ENCODE results near the gene AP5M1.
A peak's percentile ranks its signal among the peaks of the same experiment; 100 is the strongest.
"Not testable (repeated sequence)": the region's sequence is repeated elsewhere in the genome, so short reads cannot be mapped to it uniquely, and the experiment has no call there.

The AP5M1 gene

GRCh38 chr14:57268161-57269069 is at the start of gene AP5M1, which contains the start of gene EXOC5:
Gene AP5M1 (plus strand): TSS chr14:57268971. CDS start chr14:57269315, 344 bp downstream.
Gene EXOC5 (minus strand): TSS chr14:57268905. CDS start chr14:57268648, 257 bp downstream.
- peak; percentile 81 for DNase-seq (ENCODE audit: low read depth)

GRCh38 chr14:57221931-57222330 is 46.8 kb upstream of the AP5M1 start:
- DNase-seq (ENCODE audit: low read depth), result no peak

GRCh38 chr14:57227083-57227482 is 41.7 kb upstream of the AP5M1 start:
- DNase-seq (ENCODE audit: low read depth), result no peak

- not testable (repeated sequence) for DNase-seq (ENCODE audit: low read depth)
Measured at GRCh38 chr14:57228320-57228719, 40.5 kb upstream of the AP5M1 start.

GRCh38 chr14:57232006-57232405 is 36.8 kb upstream of the AP5M1 start:
- DNase-seq (ENCODE audit: low read depth), result no peak

- DNase-seq (ENCODE audit: low read depth), result not testable (repeated sequence)
Measured at GRCh38 chr14:57240115-57240514, 28.7 kb upstream of the AP5M1 start.

GRCh38 chr14:57243320-57243719 is 25.5 kb upstream of the AP5M1 start:
- DNase-seq (ENCODE audit: low read depth), result no peak

- DNase-seq (ENCODE audit: low read depth), result no peak
Measured at GRCh38 chr14:57244106-57244505, 24.7 kb upstream of the AP5M1 start.

- DNase-seq (ENCODE audit: low read depth), result no peak
Measured at GRCh38 chr14:57245941-57246340, 22.8 kb upstream of the AP5M1 start.

- DNase-seq (ENCODE audit: low read depth), result no peak
Measured at GRCh38 chr14:57246933-57247657, 21.7 kb upstream of the AP5M1 start.

GRCh38 chr14:57254884-57255283 is 13.9 kb upstream of the AP5M1 start:
- no peak for DNase-seq (ENCODE audit: low read depth)

GRCh38 chr14:57258221-57258620 is 10.6 kb upstream of the AP5M1 start:
- DNase-seq (ENCODE audit: low read depth), result not testable (repeated sequence)

GRCh38 chr14:57259672-57260071 is 9.1 kb upstream of the AP5M1 start:
- DNase-seq (ENCODE audit: low read depth), result no peak

GRCh38 chr14:57261604-57262003 is 7.2 kb upstream of the AP5M1 start:
- no peak for DNase-seq (ENCODE audit: low read depth)

GRCh38 chr14:57262117-57262516 is 6.7 kb upstream of the AP5M1 start:
- DNase-seq (ENCODE audit: low read depth), result no peak

GRCh38 chr14:57266065-57266464 is 2.7 kb upstream of the AP5M1 start:
- no peak for DNase-seq (ENCODE audit: low read depth)

GRCh38 chr14:57273236-57273635 is 4.5 kb downstream of the AP5M1 start:
- no peak for DNase-seq (ENCODE audit: low read depth)

- no peak for DNase-seq (ENCODE audit: low read depth)
Measured at GRCh38 chr14:57274551-57274950, 5.8 kb downstream of the AP5M1 start.

GRCh38 chr14:57275023-57275664 is 6.4 kb downstream of the AP5M1 start:
- no peak for DNase-seq (ENCODE audit: low read depth)

GRCh38 chr14:57277062-57277461 is 8.3 kb downstream of the AP5M1 start:
- DNase-seq (ENCODE audit: low read depth), result no peak

GRCh38 chr14:57287745-57288144 is 19.0 kb downstream of the AP5M1 start:
- DNase-seq (ENCODE audit: low read depth), result no peak

GRCh38 chr14:57290751-57291150 is 22.0 kb downstream of the AP5M1 start:
- DNase-seq (ENCODE audit: low read depth), result no peak
